SK-N-MC (cell line): ENCODE results near the gene ZFAND3.

ENCODE experiments used
- EZH2 ChIP-seq: fragments of 200-600 bp; sonication (generic); IDR thresholded peaks from one replicate; pipeline ENCODE4 v1.6.1; 2017; ENCODE audit warnings: antibody characterized with exemption
- FOXP2 ChIP-seq: optimal IDR thresholded peaks from 2 replicates; pipeline ENCODE3; 2011; ENCODE audit warnings: mild to moderate bottlenecking, moderate library complexity; ENCODE audit not compliant: insufficient read depth; ENCODE audit errors: extremely low read length, control extremely low read depth

DNA sequence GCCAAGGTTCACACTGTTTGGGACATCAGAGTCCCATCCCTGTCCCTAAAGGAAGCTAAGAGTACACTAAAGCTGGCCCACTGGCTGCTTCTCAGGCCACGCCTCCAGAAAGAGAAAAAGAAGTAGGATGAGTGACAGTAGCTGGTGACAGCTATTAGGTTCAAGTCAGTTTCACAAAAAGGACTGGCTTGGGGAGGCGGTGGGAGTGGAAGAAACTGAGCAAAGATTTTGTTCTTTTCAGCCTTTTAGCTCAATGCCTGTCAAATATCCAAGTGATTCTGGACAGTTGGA is 374.7 kb downstream of the ZFAND3 start:
- TF ChIP-seq EZH2 (no peak), FOXP2 (no peak)
